ENCODE measurements around the gene CCDC6.

The CCDC6 gene

DNA sequence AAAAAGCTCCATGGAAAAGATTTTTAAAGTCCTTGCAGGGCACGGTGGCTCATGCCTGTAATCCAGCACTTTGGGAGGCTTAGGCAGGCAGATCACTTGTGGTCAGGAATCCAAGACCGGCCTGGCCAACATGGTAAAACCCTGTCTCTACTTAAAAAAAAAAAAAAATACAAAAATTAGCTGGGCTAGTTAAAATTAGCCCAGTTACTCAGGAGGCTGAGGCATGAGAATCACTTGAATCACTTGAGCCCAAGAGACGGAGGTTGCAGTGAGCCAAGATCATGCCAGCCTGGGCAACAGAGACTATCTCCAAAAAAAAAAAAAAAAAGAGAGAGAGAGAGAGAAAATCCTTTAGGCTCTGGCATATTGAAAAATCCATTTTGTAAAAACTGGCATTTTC, 61.9 kb downstream of the CCDC6 start:
- no peak for DNase-seq

DNA sequence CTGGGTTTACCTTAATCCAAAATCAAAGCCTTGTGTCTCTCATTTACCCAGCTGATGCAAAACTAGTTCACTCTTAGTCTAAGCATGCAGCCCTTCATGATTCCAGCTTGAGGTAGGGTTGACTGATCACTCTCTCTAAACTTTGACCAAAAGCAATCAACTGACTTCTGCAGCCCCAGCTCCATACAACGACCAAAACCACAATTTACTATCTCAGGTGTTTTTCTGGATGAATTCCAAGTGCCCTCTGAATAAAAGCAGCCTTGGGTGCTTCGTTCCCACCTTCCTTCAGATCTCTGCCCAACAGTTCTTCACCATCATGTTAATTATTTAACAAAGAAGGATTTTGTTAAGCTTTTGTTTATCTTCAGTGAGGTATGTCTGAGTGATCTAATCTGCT, 62.6 kb downstream of the CCDC6 start:
- DNase-seq: no peak

DNA sequence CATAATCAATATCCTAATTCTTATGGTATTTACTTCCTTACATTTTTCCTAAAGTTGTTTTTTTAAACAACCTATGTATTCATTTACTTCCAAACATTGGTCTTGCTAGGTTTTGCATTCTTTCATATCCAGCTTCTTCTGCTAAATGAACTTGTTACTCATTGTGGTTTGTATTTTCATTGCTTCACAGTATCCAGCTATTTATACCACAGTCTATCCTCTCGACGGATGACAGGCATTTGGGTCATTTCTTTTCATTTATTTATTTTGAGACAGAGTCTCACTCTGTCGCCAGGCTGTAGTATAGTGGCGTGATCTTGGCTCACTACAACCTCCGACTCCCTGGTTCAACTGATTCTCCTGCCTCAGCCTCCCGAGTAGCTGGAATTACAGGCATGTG, 66.8 kb downstream of the CCDC6 start:
- DNase-seq: no peak

DNA sequence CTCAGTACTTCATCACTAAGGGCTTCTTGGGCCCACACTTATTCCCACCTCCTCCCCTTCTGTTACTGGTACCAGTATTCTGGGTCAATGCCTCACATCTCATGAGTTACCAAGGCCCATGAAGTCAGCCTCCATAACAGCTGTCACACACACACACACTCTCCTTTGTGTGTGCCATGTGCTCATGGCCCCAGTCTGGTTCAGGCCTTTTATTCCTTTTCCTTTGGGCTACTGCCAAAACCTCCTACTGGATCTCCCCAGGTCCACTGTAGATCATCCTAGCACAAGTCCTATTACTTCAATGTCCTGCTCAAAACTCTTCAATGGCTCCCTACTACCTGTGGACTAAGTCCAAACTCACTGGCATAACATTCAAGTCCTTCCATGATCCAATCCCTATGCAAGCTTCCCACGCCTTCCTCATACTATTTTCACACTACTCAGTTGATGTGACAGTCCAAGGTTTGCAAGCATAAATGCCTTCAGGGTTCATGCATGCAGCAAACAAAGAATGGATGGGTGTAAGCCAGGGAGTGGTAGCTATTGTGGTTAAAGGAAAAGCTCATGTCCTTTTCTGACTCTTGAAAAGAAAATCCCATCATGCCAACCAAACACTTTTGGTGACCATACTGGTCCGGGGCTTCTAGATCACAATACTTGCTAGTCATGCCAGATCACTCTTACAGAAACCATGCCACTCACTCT, 68.1 kb downstream of the CCDC6 start:
- DNase-seq: no peak

DNA sequence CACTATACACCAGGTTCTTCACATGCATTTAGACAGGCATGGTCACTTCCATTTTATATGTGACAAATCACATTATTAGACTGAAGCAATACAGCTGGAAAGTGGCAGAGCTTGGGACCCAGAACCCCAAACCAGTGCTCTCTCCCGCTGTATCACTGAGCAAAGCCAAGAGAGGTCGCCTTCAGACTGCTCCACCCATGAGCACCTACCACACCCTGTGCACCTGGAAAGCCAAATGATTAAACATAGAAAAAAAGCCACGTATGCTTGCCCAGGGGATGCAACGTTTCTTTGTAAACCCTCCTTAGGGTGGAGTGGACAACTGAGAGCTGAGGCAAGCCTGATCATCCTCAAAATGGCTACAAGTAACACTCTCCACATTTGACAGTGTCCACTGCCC, 72.5 kb downstream of the CCDC6 start:
- no peak for DNase-seq

DNA sequence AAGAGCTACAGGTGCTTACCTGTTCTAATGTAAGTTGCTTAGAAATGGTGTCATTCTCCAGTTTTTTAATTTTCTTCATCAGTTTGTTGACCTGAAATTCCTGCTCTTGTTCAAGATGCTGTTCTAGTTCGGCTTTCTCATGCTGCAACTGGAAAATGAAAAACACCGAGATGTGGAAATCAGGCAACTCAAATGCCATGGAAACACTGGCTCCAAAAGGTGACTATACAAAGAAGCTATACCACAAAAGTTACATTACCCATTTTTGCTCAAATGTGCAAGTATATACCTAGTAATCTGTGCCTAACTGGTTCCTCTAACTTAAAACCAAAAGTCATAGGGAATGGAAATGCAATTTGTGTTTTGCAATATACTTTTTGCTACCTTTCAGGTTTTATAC, 73.8 kb downstream of the CCDC6 start:
- no peak for DNase-seq

DNA sequence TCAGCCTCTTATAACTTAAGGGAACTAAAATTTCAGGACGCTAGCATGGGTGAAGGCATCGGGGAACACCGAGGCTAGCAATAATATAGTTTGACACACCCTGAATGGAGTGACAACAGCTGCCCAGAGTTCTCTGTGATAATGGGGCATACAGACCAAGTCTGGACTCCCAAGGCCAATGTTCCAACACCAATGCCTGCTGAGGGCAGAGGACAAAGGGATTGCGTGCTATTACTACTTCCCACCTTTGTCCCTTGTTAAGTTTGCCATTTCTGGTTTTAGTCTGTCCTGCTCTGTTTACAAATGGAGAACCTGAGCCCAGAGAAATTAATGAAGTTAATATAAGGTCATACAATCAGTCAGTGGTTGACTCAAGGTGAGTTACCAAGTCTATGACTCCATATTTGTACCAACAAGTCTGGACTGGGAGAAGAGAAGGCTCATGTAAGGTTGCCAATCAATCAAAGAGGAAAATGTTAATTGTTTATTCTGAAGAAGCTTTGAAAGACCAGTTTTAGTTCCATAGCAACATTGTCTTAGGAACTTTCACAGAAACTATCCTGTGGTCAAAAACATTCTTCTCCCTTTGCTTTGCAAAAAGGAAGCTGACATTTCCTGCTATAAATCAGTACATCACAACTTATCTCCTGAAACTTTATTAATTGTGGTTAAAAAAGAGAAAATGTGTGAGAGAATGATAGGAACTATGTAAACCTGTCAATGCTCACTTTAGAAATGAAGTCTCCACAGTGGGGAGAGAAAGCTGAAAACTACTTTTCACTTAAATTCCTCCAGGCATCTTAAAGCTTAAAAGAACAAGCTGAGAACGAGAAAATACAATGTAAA, 74.5 kb downstream of the CCDC6 start:
- no peak for DNase-seq

DNA sequence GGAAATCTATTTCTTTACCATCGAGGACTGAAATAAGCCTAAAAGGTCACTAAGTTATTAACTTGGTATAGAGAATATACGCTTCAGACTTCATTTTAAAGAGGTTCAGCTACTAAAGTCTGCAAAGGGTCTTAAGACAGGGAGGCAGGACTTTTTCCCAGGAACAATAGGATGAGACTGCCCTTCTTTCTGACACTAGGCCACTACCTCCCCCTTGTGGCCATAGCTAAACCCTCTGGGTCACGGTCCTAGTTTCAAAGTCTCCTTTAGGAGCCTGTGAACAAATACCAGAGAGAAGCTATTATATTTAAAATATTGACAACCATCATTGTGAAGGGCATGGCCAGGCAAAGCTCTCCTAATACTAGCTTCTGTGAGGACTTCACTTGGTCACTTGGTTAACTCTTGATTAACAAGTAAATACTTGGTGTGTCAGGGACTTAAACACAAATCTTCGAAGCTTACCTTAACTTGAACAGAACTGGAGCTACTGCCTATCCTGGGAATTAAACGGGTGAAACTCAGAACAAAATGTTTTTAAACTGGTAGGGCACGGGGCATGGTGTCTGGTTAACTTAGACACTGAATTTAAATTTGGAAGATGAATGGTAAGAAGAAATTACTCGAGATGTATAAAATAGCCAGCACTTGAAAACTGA, 75.6 kb downstream of the CCDC6 start:
- DNase-seq: peak; percentile 47

DNA sequence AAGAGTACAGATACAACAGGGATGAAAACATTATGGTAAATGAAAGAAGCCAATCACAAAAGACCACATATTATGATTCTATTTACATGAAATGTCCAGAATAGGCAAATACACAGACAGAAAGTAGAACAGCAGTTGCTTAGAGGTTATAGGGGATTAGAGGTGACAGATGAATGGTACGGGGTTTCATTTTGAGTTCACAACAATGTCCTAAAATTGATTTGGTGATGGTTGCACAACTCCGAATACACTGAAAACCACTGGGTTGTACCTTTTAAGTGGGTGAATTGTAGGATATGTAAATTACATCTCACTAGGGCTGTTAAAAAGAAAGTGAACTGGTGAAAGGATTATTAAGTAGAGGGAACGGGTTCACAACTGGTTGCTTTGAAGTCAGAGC, 76.8 kb downstream of the CCDC6 start:
- no peak for DNase-seq

DNA sequence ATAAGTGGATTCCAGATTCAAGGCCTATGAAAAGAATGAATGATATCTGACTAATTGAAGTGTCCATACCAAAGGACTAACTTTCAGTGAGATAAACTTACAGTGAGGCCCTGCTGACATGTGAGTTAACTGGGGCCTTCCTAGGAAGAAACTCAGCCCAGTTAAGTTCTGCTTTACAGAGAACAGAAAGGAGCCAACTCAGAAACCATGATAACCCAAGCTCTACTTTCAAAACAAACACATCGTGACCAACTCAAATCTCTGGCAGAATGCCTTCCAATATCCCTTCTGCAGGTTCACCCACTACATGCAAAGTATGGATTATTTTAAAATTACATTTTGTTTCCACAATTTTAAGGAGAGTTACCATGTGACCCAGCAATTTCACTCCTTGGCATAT, 77.3 kb downstream of the CCDC6 start:
- DNase-seq: no peak

DNA sequence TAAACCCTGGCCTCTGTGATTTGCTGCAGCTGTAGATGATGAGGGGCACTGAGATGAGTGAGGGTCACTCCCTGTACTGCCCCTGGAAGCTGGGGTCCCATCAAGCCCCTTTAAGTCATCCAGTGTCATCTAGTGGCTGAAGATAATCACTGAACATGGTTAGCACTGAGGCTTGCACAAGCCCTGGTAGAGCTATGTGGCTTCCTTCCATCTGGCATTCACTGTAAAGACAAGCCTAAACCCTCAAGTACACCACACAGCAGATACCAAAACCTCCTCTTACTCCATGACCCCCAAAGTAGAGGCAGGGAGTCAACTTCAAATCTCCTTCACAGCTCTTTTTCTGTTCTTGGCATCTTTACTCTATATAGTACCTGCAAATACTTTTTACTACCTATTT, 80.4 kb downstream of the CCDC6 start:
- DNase-seq: no peak

DNA sequence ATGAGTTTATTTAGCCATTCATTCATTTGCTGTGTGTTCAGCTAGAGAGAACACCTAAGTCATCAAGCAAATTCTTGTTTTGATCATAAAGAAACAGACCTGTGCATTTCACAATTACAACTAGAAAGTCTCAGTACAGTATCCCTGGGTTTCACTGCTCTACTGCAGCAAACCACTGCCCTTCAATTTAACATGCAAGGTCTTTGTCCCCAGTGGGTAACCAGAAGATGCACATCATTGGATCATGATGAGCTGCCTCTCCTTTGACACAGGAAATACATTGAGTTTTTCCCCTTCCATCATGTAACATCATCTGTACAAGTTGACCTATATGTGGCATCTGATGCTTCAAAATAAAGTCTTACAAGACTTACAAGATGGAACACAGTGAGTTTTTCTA, 82.6 kb downstream of the CCDC6 start:
- DNase-seq: no peak

DNA sequence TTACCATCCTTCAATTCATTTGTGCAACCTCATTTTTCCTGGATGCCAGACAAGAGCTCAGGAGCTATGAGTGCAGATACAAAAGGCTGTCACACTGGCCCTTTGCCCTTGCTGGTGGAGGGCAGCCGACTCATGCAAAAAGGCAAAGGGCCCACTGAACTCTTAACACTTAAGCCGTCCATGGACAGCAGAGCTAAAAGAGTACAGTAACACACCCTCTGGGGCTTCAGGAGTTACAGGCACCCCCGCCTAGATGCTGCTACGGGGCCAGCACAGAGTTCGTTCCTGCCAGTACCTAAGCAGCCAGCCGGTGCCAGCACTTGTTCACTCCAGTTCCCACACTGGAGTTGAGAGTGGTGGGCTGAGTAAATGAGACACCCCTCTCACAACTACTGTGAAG, 83.2 kb downstream of the CCDC6 start:
- no peak for DNase-seq

DNA sequence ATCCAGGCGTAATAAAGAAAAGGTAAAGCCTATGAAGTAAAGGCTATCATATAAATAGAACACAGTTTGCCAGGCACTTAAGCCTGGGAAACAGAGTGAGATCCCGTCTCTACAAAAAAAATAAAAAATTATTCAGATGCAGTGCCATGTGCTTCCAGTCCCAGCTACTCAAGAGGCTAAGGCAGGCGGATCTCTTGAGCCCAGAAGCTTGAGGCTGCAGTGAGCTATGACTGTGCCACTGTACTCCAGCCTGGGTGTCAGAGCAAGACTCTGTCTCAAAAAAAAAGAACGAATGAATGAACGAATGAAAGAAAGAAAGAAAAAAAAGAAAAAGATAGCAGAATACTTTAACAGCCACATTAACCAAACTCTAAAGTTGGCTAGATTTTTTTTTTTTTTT, 85.9 kb downstream of the CCDC6 start:
- DNase-seq: no peak

DNA sequence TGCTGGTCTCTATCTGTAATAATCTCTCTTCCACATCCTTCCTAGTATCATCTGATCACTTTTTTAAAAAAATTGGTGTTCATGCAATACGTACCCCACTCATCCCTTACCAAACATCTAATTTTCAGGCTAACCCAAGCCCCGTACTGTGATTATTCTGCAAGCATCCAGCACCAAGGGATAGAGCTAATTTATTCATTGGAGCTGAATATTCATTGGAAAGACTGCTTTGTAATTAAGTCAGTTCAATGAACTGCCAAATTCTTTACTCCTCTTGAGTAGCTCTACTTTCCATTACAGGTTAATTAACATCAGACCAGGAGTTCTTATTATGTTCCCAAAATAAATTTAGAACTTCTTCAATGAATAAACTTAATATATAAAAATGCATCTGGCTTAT, 86.7 kb downstream of the CCDC6 start:
- no peak for DNase-seq

DNA sequence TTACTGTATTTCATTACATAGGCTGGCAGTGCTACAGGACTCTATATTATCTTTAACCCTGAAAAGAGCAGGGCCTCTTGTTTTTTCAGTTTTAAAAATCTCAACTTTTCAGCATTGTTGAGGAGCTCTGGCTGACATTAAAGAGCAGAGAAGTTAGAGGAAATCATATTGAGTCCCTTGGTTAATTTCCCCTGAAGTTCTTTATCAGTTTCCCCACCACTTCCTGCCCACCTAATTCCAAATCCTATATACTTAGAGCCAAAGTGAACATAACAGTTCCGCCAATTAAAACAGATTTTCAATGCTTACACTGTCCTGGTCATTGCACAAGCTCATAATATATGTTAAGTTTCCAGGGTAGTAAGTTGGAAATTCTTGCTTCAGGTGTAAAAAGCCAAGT, 87.1 kb downstream of the CCDC6 start:
- DNase-seq: no peak

DNA sequence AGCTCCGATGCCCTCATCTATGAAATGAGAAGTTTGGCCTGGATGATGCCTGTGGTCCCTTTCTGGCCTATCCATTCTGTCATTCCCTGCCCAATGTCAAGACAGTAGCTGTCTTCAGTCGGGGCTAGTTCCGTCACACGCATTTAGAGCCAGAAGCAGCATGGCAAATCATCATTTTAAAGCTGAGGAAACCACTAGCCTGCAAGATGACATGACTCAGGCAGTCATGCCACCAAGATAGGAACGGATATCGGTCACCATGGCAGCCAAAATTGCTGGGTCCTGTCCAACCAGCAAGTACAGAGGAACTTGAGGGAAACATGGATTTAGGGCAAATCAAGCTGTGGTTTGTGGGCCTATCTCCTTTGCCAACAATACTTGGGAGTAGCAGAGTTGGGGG, 88.6 kb downstream of the CCDC6 start:
- DNase-seq: no peak

DNA sequence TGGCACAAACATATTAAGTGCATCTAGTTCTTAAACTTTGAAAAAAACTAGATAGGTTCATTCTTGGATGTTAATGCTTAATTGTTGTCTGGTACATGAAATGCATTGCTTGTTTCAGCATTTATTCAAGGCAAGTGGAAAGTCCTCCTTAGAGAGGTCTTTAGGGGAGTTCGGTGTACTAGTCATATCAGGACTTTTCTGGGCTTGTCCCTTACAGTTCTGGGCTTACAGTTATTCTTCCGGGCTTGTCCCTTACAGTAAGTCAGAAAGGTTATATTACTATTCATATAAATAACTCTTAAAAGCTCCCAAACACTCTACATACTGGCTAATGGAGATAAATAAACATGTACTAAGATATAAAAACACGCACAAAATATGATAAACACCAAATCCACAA, 91.5 kb downstream of the CCDC6 start:
- no peak for DNase-seq

DNA sequence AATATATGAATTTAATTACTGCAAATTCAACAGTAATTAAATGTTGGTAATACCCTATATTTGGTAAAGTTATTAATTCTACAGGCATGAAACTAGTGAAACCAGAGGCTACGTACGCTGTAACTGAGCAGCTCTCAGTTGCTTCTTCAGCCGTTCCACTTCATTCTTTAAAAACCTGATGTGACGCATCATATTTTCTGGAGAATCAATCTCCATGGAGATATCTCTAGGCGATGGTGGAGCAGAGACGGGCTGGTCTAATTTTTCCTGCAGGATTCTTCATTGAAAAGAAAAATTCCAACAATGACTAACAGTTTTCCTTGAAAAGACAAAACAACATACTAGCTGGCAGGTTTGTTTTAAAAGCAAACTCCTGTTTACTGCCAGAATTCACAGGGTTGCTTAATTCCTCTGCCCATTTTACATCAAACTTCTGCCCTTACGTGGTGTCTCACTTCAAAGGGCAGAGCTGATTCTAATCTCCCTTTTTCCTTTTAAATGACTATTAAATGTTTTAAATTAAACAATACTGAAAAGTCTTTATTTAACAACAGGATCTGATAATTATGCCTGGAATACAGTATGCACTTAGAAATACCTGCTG, 93.7 kb downstream of the CCDC6 start:
- DNase-seq: no peak

DNA sequence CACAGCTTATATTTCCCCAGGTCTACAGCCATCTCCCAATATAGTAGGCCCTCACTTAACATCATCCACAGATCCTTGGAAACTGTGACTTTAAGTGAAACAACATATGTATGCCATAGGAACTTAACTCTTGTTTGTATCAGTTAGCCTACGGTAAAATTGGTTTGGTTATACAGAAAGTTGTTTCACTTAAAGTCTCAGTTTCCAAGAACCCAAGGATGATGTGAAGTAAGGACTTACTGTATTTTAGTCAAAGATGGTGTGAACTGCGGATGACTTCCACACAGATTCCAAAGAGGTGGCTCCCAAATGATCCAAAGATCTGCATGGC, 96.7 kb downstream of the CCDC6 start:
- DNase-seq: no peak

DNA sequence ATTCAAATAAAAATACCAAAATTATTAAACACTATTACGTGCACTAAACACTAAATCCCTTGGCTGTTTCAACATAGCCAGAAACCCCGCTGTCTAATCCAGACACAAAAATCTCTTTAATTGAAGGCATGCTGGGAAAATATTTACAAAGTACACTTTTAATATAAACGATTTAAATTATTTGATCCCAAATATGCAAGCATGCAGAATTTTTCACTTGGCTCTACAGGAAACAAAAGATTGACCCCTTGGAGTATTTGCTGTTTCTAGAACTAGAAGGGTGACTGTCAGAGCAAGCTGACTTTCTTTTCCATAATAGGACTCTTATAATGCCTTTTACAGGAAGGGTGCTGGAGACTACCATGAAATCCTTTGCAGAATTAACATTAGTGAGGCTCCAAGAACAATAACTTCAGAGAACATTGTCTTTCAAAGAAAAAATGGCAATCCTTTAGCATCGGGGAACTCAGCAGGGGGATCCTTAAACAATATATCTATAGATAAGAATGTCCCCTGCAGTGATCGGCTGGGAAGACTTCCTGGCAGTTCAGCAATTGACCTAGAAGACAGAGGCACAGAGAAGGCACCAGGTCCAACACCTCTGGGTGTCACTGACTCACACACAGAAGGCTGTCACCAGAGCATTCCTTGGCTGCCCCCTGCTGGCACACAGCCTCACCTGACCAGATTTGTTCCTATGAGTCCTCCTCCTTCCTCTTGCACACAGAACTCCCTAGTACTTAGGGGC, 97.3 kb downstream of the CCDC6 start:
- DNase-seq: peak; percentile 37

DNA sequence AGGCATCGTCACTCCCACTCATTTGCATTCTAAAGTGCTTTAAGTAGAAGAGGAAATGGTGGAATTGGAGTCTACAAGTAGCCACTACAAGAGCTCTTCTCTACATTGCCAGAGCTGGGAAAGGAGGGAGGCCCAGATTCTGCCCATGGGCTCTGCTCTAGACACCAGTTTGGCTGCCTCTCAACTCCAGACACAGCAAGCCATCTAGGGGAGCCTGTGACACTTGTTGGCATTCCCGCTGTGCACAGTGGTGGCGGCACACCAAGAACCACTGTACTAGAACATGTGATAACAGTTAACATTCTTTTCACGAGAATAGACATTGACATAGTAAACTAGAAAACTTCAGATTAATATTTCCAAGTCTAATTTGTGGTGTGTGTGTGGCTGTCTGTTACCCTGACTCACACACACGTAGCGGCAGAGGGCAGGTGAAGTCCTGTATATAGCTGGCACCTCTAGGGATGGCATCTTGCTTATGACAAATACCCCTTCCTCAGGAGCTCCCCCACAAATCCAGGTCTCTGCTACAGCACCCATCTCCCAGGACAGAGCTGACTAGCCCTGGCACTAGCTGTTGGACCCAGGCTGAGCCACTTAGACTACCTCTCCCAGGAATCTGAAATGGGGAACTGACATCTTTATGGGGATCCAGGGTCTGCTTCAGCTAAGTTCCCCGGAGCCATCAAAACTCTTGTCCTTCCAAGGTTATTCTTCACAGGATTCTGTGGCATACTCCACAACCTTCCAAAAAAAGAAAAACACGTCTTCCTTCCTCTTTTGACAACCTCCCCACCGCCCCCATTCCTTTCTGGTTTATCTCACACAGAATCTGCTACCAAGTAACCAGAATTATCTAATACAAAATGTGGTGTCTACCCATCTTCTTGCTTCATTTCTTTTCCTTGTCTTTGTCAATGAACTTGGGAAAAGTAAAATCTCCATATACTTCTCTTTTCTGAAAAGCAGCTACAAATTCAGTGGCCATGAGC, 98.4 kb downstream of the CCDC6 start:
- DNase-seq: no peak
